Activated CD8-positive, alpha-beta memory T cell treated with anti-CD3 and anti-CD28 coated beads, Interleukin-2, amount 50 U/mL, for 1 hour (primary cell): ENCODE measurements around the gene AFP.

Experiments used
- DNase-seq: peaks from one replicate; pipeline ENCODE4 v3.0.0-alpha.2; 2020; ENCODE audit errors: extremely low read depth

The AFP gene

GRCh38 chr4:73458184-73459047, 22.4 kb downstream of the AFP start:
- no peak for DNase-seq

- no peak for DNase-seq
Observed at GRCh38 chr4:73459048-73459421, 23.0 kb downstream of the AFP start.

GRCh38 chr4:73460913-73461522, 25.0 kb downstream of the AFP start:
- DNase-seq = no peak

- no peak for DNase-seq
Observed at GRCh38 chr4:73468170-73468569, 32.1 kb downstream of the AFP start.

GRCh38 chr4:73470728-73471127, 34.7 kb downstream of the AFP start:
- DNase-seq = no peak

GRCh38 chr4:73477176-73477575, 41.2 kb downstream of the AFP start:
- no peak for DNase-seq

- DNase-seq = no peak
Observed at GRCh38 chr4:73479323-73479722, 43.3 kb downstream of the AFP start.

- DNase-seq = no peak
Observed at GRCh38 chr4:73481358-73481757, 45.3 kb downstream of the AFP start, which contains the start of gene AFM. Gene AFM, plus strand, starts transcription at chr4:73481745. Its CDS starts 31 bp downstream, at chr4:73481776.

- no peak for DNase-seq
Observed at GRCh38 chr4:73485085-73485484, 49.1 kb downstream of the AFP start.

GRCh38 chr4:73485596-73485995, 49.6 kb downstream of the AFP start:
- DNase-seq = no peak

- DNase-seq = no peak
Observed at GRCh38 chr4:73486497-73486896, 50.5 kb downstream of the AFP start.

GRCh38 chr4:73487233-73487632, 51.2 kb downstream of the AFP start:
- no peak for DNase-seq

GRCh38 chr4:73499996-73500765, 64.2 kb downstream of the AFP start:
- DNase-seq = no peak

- DNase-seq = no peak
Observed at GRCh38 chr4:73501664-73502265, 65.7 kb downstream of the AFP start.

GRCh38 chr4:73505567-73505966, 69.5 kb downstream of the AFP start:
- DNase-seq = no peak
